OCI-LY1 (cell line): ENCODE data around the gene HLTF.

Experiments
- H2AFZ ChIP-seq: fragments of 200-600 bp; sonication (generic), shearing (Covaris generic); 2 replicates; pipeline ENCODE4 v1.6.0; 2014; ENCODE audit warnings: antibody characterized with exemption, mild to moderate bottlenecking, low read length
- H3F3A ChIP-seq: fragments of 200-600 bp; sonication (generic), shearing (Covaris generic); 2 replicates; pipeline ENCODE4 v1.6.0; 2014; ENCODE audit warnings: mild to moderate bottlenecking, antibody characterized with exemption, low read length, moderate library complexity; ENCODE audit not compliant: insufficient read depth
- H3K27ac ChIP-seq: fragments of 200-600 bp; sonication (generic); 2 replicates; pipeline ENCODE4 v1.5.1; 2014; ENCODE audit warnings: low read length, mixed run types, mild to moderate bottlenecking, low read depth; ENCODE audit not compliant: poor library complexity, severe bottlenecking
- H3K27me3 ChIP-seq: fragments of 200-600 bp; sonication (generic); 2 replicates; pipeline ENCODE4 v1.6.0; 2014; ENCODE audit warnings: antibody characterized with exemption, mild to moderate bottlenecking, low read length, moderate library complexity; ENCODE audit not compliant: insufficient read depth
- H3K36me3 ChIP-seq: fragments of 200-600 bp; sonication (generic); 2 replicates; pipeline ENCODE4 v1.6.1; 2014; ENCODE audit warnings: mild to moderate bottlenecking, antibody characterized with exemption, low read length, moderate library complexity, mixed read lengths; ENCODE audit not compliant: insufficient read depth
- H3K4me1 ChIP-seq: fragments of 200-600 bp; sonication (generic); 2 replicates; pipeline ENCODE4 v1.5.1; 2014; ENCODE audit warnings: mild to moderate bottlenecking, low read length, moderate library complexity; ENCODE audit not compliant: insufficient read depth, severe bottlenecking
- H3K4me2 ChIP-seq: fragments of 200-600 bp; sonication (generic), shearing (Covaris generic); 2 replicates; pipeline ENCODE4 v1.6.1; 2014; ENCODE audit warnings: low read length
- H3K4me3 ChIP-seq: fragments of 200-600 bp; sonication (generic); 2 replicates; pipeline ENCODE4 v1.5.1; 2014; ENCODE audit warnings: low read length, low read depth, mild to moderate bottlenecking, mixed read lengths; ENCODE audit not compliant: poor library complexity, severe bottlenecking
- H3K79me2 ChIP-seq: fragments of 200-600 bp; shearing (Covaris generic); 2 replicates; pipeline ENCODE4 v1.6.1; 2016; ENCODE audit warnings: mixed run types, low read length, mixed read lengths; ENCODE audit not compliant: insufficient read depth
- H3K9ac ChIP-seq: fragments of 200-600 bp; sonication (generic), shearing (Covaris generic); 2 replicates; pipeline ENCODE4 v1.6.1; 2014; ENCODE audit warnings: mild to moderate bottlenecking, low read length, mixed read lengths
- H3K9me2 ChIP-seq: fragments of 200-600 bp; sonication (generic), shearing (Covaris generic); 2 replicates; pipeline ENCODE4 v1.6.1; 2014; ENCODE audit warnings: low read depth, mild to moderate bottlenecking, low read length, mixed read lengths
- H3K9me3 ChIP-seq: fragments of 200-600 bp; shearing (Covaris generic); 2 replicates; pipeline ENCODE4 v1.6.1; 2014; ENCODE audit warnings: low read length, mixed read lengths
- H4K20me1 ChIP-seq: fragments of 200-600 bp; sonication (generic), shearing (Covaris generic); 2 replicates; pipeline ENCODE4 v1.6.0; 2016; ENCODE audit warnings: mild to moderate bottlenecking, low read length; ENCODE audit not compliant: insufficient read depth
- CTCF ChIP-seq: fragments of 200-600 bp; sonication (generic), shearing (Covaris generic); IDR thresholded peaks from 2 replicates; pipeline ENCODE4 v1.5.1; 2017; ENCODE audit warnings: mild to moderate bottlenecking, antibody characterized with exemption, low read length, moderate library complexity, mixed read lengths
- EZH2 ChIP-seq: fragments of 200-600 bp; sonication (generic), shearing (Covaris generic); IDR thresholded peaks from 2 replicates; pipeline ENCODE4 v1.8.0; 2017; ENCODE audit warnings: borderline replicate concordance, mixed run types, mild to moderate bottlenecking, antibody characterized with exemption, low read length, moderate library complexity, mixed read lengths

The HLTF gene

GRCh38 chr3:148997623-148998022, 88.7 kb downstream of the HLTF start:
- peaks cover 18% of the 10 kb centered on the region for H3K4me1 ChIP-seq
- no peak overlapping the region for H3K4me3 ChIP-seq
- peaks cover 77% of the 10 kb centered on the region for H3K36me3 ChIP-seq
- H4K20me1 ChIP-seq: no peaks in the 10 kb centered on the region
- H3K9ac ChIP-seq: no peak overlapping the region
- no peaks in the 10 kb centered on the region for H3K9me3 ChIP-seq
- H3K27me3 ChIP-seq: no peaks in the 10 kb centered on the region
- H2AFZ ChIP-seq: no peak overlapping the region
- no peak overlapping the region for H3K4me2 ChIP-seq
- no peaks in the 10 kb centered on the region for H3F3A ChIP-seq
- TF ChIP-seq CTCF (no peak), EZH2 (no peak)
- no peak overlapping the region for H3K27ac ChIP-seq
- no peaks in the 10 kb centered on the region for H3K9me2 ChIP-seq
- no peaks in the 10 kb centered on the region for H3K79me2 ChIP-seq

GRCh38 chr3:148992635-148993255, 93.6 kb downstream of the HLTF start:
- no peak overlapping the region for H2AFZ ChIP-seq
- no peaks in the 10 kb centered on the region for H3K79me2 ChIP-seq
- H3K4me3 ChIP-seq: peak overlapping the region; percentile 73
- no peaks in the 10 kb centered on the region for H3K9me2 ChIP-seq
- peaks cover 35% of the 10 kb centered on the region for H3K36me3 ChIP-seq
- TF ChIP-seq CTCF: no peak
- no peak for TF ChIP-seq EZH2
- H3K4me1 ChIP-seq: peaks cover 24% of the 10 kb centered on the region
- peak overlapping the region; percentile 72 for H3K9ac ChIP-seq
- H3K4me2 ChIP-seq: peak overlapping the region; percentile 71
- H3K27me3 ChIP-seq: no peaks in the 10 kb centered on the region
- no peak overlapping the region for H3K27ac ChIP-seq
- no peaks in the 10 kb centered on the region for H3K9me3 ChIP-seq
- H4K20me1 ChIP-seq: no peaks in the 10 kb centered on the region
- no peaks in the 10 kb centered on the region for H3F3A ChIP-seq

- H2AFZ ChIP-seq: no peak overlapping the region
- TF ChIP-seq EZH2: no peak
- TF ChIP-seq CTCF: no peak
- H3K9ac ChIP-seq: peak overlapping the region; percentile 72
- no peaks in the 10 kb centered on the region for H3K9me2 ChIP-seq
- H4K20me1 ChIP-seq: no peaks in the 10 kb centered on the region
- peak overlapping the region; percentile 2 for H3K27ac ChIP-seq
- no peaks in the 10 kb centered on the region for H3K27me3 ChIP-seq
- no peaks in the 10 kb centered on the region for H3K9me3 ChIP-seq
- H3K79me2 ChIP-seq: no peaks in the 10 kb centered on the region
- no peaks in the 10 kb centered on the region for H3F3A ChIP-seq
- H3K4me3 ChIP-seq: peak overlapping the region; percentile 73
- peaks cover 24% of the 10 kb centered on the region for H3K4me1 ChIP-seq
- peaks cover 32% of the 10 kb centered on the region for H3K36me3 ChIP-seq
- peak overlapping the region; percentile 71 for H3K4me2 ChIP-seq
These were observed 94.2 kb downstream of the HLTF start for GRCh38 chr3:148992027-148992634.
